MCF 10A (cell line): ENCODE data around the gene AFDN. TPM values are rescaled to one million over a fixed set of nuclear protein-coding genes. Genes with fewer than 3 reads are reported as not detected.

Source experiments
- BruUV-seq: library from RNA; stranded (reverse); fragments of 400-500 nt; replicated peaks from 2 replicates; lab custom pipeline; 2021; lab: Mats Ljungman, UMichigan
- CTCF ChIA-PET: fragments of 300-600 bp; sonication (Branson Sonifier 250); formaldehyde crosslinking; extraction: SDS; loops from one replicate; lab custom pipeline; 2021; ENCODE audit warnings: antibody characterized with exemption, inconsistent platforms; lab: Yijun Ruan, JAX
- POLR2A ChIA-PET: fragments of 300-600, 350-650 bp; sonication (Branson Sonifier 250); formaldehyde crosslinking; extraction: SDS; loops from one replicate; lab custom pipeline; 2020; ENCODE audit warnings: antibody characterized with exemption, inconsistent platforms; lab: Yijun Ruan, JAX
- DNase-seq: peaks from one replicate; pipeline ENCODE4 v3.0.0-alpha.2; 2018; ENCODE audit not compliant: unreplicated experiment
- H3K27ac Mint-ChIP-seq: one replicate; pipeline ENCODE4 v1.8.0; 2022; ENCODE audit warnings: mild to moderate bottlenecking, low read depth, mixed read lengths; ENCODE audit not compliant: unreplicated experiment
- H3K27me3 Mint-ChIP-seq: one replicate; pipeline ENCODE4 v1.8.0; 2022; ENCODE audit warnings: mixed read lengths; ENCODE audit not compliant: insufficient read depth, unreplicated experiment
- H3K36me3 Mint-ChIP-seq: one replicate; pipeline ENCODE4 v1.8.0; 2022; ENCODE audit warnings: mild to moderate bottlenecking, moderate library complexity, mixed read lengths; ENCODE audit not compliant: insufficient read depth, unreplicated experiment
- H3K4me1 Mint-ChIP-seq: one replicate; pipeline ENCODE4 v1.8.0; 2022; ENCODE audit warnings: mixed read lengths; ENCODE audit not compliant: insufficient read depth, unreplicated experiment
- H3K4me3 Mint-ChIP-seq: one replicate; pipeline ENCODE4 v1.8.0; 2022; ENCODE audit warnings: mild to moderate bottlenecking, moderate library complexity, mixed read lengths; ENCODE audit not compliant: unreplicated experiment
- H3K9me3 Mint-ChIP-seq: one replicate; pipeline ENCODE4 v1.8.0; 2022; ENCODE audit warnings: mixed read lengths; ENCODE audit not compliant: unreplicated experiment
- CTCF ChIP-seq: fragments of 200-600 bp; IDR thresholded peaks from one replicate; pipeline ENCODE4 v1.8.0; 2022; ENCODE audit warnings: antibody characterized with exemption, mild to moderate bottlenecking; ENCODE audit not compliant: unreplicated experiment
- intact Hi-C: fragments of 100-400 bp; cut with micrococcal nuclease; formaldehyde crosslinking; loops from 2 replicates; pipeline ENCODE4 v1.14.1; 2022
- total RNA-seq: library from RNA; stranded (reverse); gene quantifications from 2 replicates; pipeline ENCODE4 v1.2.3, GENCODE V29; 2022

Gene AFDN
- total RNA-seq, 1 experiment from 2014 or later: 115 TPM

- no peaks in the 10 kb centered on the region for H3K36me3 Mint-ChIP-seq
- DNase-seq: peak; percentile 29
- peaks cover 28% of the 10 kb centered on the region for H3K4me1 Mint-ChIP-seq
- ChIA-PET POLR2A (interaction anchor here (0.6 to 12.0 kb wide), 9 partner anchors 10 to 1301 kb away, joined by 3 to 249 read pairs (median 7); partner anchors contain the start of gene AFDN), CTCF (interaction anchor here (0.6 to 1.7 kb wide), 5 partner anchors 12 to 104 kb away, joined by 3 to 6 read pairs (median 4); no protein-coding TSS in a partner anchor)
- intact Hi-C loops: no loop called here
- TF ChIP-seq CTCF: no peak
- peak overlapping the region; percentile 94 for H3K27ac Mint-ChIP-seq
- H3K4me3 Mint-ChIP-seq: peak overlapping the region; percentile 2
- no TSS peak for BruUV-seq
- H3K27me3 Mint-ChIP-seq: no peaks in the 10 kb centered on the region
- H3K9me3 Mint-ChIP-seq: no peaks in the 10 kb centered on the region
Measured at GRCh38 chr6:167858086-167858591, 31.4 kb downstream of the AFDN start.

GRCh38 chr6:167858842-167859664, 32.3 kb downstream of the AFDN start:
- POLR2A ChIA-PET: interaction anchor here (0.6 to 12.0 kb wide), 6 partner anchors 13 to 1302 kb away, joined by 3 to 249 read pairs (median 6); partner anchors contain the start of gene AFDN
- peak overlapping the region; percentile 2 for H3K4me3 Mint-ChIP-seq
- intact Hi-C loops: no loop called here
- no TSS peak for BruUV-seq
- H3K4me1 Mint-ChIP-seq: peaks cover 28% of the 10 kb centered on the region
- DNase-seq: no peak
- no peaks in the 10 kb centered on the region for H3K36me3 Mint-ChIP-seq
- CTCF ChIA-PET: interaction anchor here (0.6 to 1.7 kb wide), 9 partner anchors 11 to 1257 kb away, joined by 3 to 6 read pairs (median 4); no protein-coding TSS in a partner anchor
- peak overlapping the region; percentile 94 for H3K27ac Mint-ChIP-seq
- no peaks in the 10 kb centered on the region for H3K9me3 Mint-ChIP-seq
- no peaks in the 10 kb centered on the region for H3K27me3 Mint-ChIP-seq
- TF ChIP-seq CTCF: no peak

- no peak for DNase-seq
- Mint-ChIP-seq H3K9me3 (no peaks in the 10 kb centered on the region), H3K27me3 (no peaks in the 10 kb centered on the region), H3K4me3 (no peak overlapping the region), H3K36me3 (peaks cover under 1% of the 10 kb centered on the region), H3K27ac (no peak overlapping the region), H3K4me1 (peaks cover 25% of the 10 kb centered on the region)
- TF ChIP-seq CTCF: no peak
- ChIA-PET POLR2A (interaction anchor here (0.8 to 12.0 kb wide), 4 partner anchors 17 to 33 kb away, joined by 3 to 249 read pairs (median 3); partner anchors contain the start of gene AFDN), CTCF (interaction anchor here (0.5 kb wide), 1 partner anchor 495 kb away, joined by 3 read pairs; no protein-coding TSS in a partner anchor)
- intact Hi-C loops: no loop called here
- BruUV-seq: no TSS peak
Measured at GRCh38 chr6:167860550-167861226, 34.0 kb downstream of the AFDN start.
